T-helper 2 cell treated with Interferon-gamma antibody and Interleukin-4, amounts not matched to agents 5 μg/mL and 100 μg/mL, for 36 hours (primary cell): ENCODE measurements around the gene SMTNL1.

Source experiments
- DNase-seq: peaks from one replicate; pipeline ENCODE4 v3.0.0; 2021; ENCODE audit warnings: low spot score
- H3K27ac Mint-ChIP-seq: one replicate; pipeline ENCODE4 v1.8.0; 2021; ENCODE audit warnings: mild to moderate bottlenecking, mixed read lengths
- H3K27me3 Mint-ChIP-seq: one replicate; pipeline ENCODE4 v1.8.0; 2021; ENCODE audit warnings: low read depth, mixed read lengths
- H3K36me3 Mint-ChIP-seq: one replicate; pipeline ENCODE4 v1.8.0; 2021; ENCODE audit warnings: low read depth, mixed read lengths
- H3K4me1 Mint-ChIP-seq: one replicate; pipeline ENCODE4 v1.8.0; 2021; ENCODE audit warnings: low read depth, mixed read lengths
- H3K4me3 Mint-ChIP-seq: one replicate; pipeline ENCODE4 v1.8.0; 2022; ENCODE audit warnings: mild to moderate bottlenecking, moderate library complexity, mixed read lengths
- H3K9me3 Mint-ChIP-seq: one replicate; pipeline ENCODE4 v1.8.0; 2021; ENCODE audit warnings: mixed read lengths

The SMTNL1 gene

GRCh38 chr11:57568330-57568766, 31.0 kb downstream of the SMTNL1 start:
- Mint-ChIP-seq H3K4me1 (peaks cover 21% of the 10 kb centered on the region), H3K36me3 (peaks cover 25% of the 10 kb centered on the region), H3K9me3 (no peaks in the 10 kb centered on the region), H3K4me3 (peak overlapping the region; percentile 98), H3K27ac (peak overlapping the region; percentile 97), H3K27me3 (no peaks in the 10 kb centered on the region)
- DNase-seq = peak; percentile 84

- Mint-ChIP-seq H3K4me1 (peaks cover 6% of the 10 kb centered on the region), H3K36me3 (peaks cover 6% of the 10 kb centered on the region), H3K27me3 (peaks cover 7% of the 10 kb centered on the region), H3K27ac (peak overlapping the region; percentile 17), H3K9me3 (no peaks in the 10 kb centered on the region), H3K4me3 (no peak overlapping the region)
- DNase-seq = no peak
Measured at GRCh38 chr11:57571606-57572005, 34.2 kb downstream of the SMTNL1 start.

GRCh38 chr11:57574061-57574460, 36.7 kb downstream of the SMTNL1 start:
- H3K4me3 Mint-ChIP-seq = no peak overlapping the region
- H3K9me3 Mint-ChIP-seq = no peaks in the 10 kb centered on the region
- H3K4me1 Mint-ChIP-seq = peaks cover 2% of the 10 kb centered on the region
- peaks cover 16% of the 10 kb centered on the region for H3K27me3 Mint-ChIP-seq
- no peak overlapping the region for H3K27ac Mint-ChIP-seq
- H3K36me3 Mint-ChIP-seq = no peaks in the 10 kb centered on the region
- DNase-seq = no peak

- DNase-seq = no peak
- H3K27me3 Mint-ChIP-seq = peaks cover 2% of the 10 kb centered on the region
- no peak overlapping the region for H3K4me3 Mint-ChIP-seq
- no peaks in the 10 kb centered on the region for H3K36me3 Mint-ChIP-seq
- H3K4me1 Mint-ChIP-seq = peaks cover 3% of the 10 kb centered on the region
- H3K9me3 Mint-ChIP-seq = no peaks in the 10 kb centered on the region
- H3K27ac Mint-ChIP-seq = no peak overlapping the region
Measured at GRCh38 chr11:57584341-57584740, 46.9 kb downstream of the SMTNL1 start.

GRCh38 chr11:57585301-57585700, 47.9 kb downstream of the SMTNL1 start:
- Mint-ChIP-seq H3K27me3 (peaks cover 2% of the 10 kb centered on the region), H3K4me1 (peaks cover 3% of the 10 kb centered on the region), H3K4me3 (no peak overlapping the region), H3K9me3 (no peaks in the 10 kb centered on the region), H3K36me3 (no peaks in the 10 kb centered on the region), H3K27ac (no peak overlapping the region)
- no peak for DNase-seq

GRCh38 chr11:57586711-57587245, 49.4 kb downstream of the SMTNL1 start:
- Mint-ChIP-seq H3K9me3 (no peaks in the 10 kb centered on the region), H3K4me3 (no peak overlapping the region), H3K27me3 (peaks cover under 1% of the 10 kb centered on the region), H3K4me1 (peaks cover 3% of the 10 kb centered on the region), H3K36me3 (no peaks in the 10 kb centered on the region), H3K27ac (no peak overlapping the region)
- no peak for DNase-seq

- Mint-ChIP-seq H3K27ac (peak overlapping the region; percentile 32), H3K27me3 (peaks cover 3% of the 10 kb centered on the region), H3K36me3 (no peaks in the 10 kb centered on the region)
Measured at GRCh38 chr11:57588046-57588710, 50.8 kb downstream of the SMTNL1 start.

GRCh38 chr11:57596266-57596885, 59.0 kb downstream of the SMTNL1 start:
- DNase-seq = no peak
- Mint-ChIP-seq H3K9me3 (no peaks in the 10 kb centered on the region), H3K27ac (no peak overlapping the region), H3K4me3 (no peak overlapping the region), H3K27me3 (peaks cover 39% of the 10 kb centered on the region), H3K36me3 (no peaks in the 10 kb centered on the region), H3K4me1 (peaks cover 1% of the 10 kb centered on the region)

More at GRCh38 chr11:57588046-57588710, 50.8 kb downstream of the SMTNL1 start:
- H3K4me1 Mint-ChIP-seq = peaks cover 3% of the 10 kb centered on the region
- H3K4me3 Mint-ChIP-seq = no peak overlapping the region
- DNase-seq = no peak
- H3K9me3 Mint-ChIP-seq = no peaks in the 10 kb centered on the region

- Mint-ChIP-seq H3K4me1 (peaks cover 1% of the 10 kb centered on the region), H3K27me3 (peaks cover 39% of the 10 kb centered on the region), H3K27ac (no peak within 1 kb of the TSS), H3K36me3 (no peaks in the 10 kb centered on the region), H3K4me3 (no peak within 1 kb of the TSS), H3K9me3 (no peaks in the 10 kb centered on the region)
- DNase-seq = no peak
Measured at GRCh38 chr11:57597461-57597915, 60.1 kb downstream of the SMTNL1 start, which contains the start of gene SERPING1. SERPING1 (plus strand) TSS chr11:57597685; CDS start chr11:57598271, 586 bp downstream.

GRCh38 chr11:57597916-57598830, 60.8 kb downstream of the SMTNL1 start:
- H3K9me3 Mint-ChIP-seq = no peaks in the 10 kb centered on the region
- no peak overlapping the region for H3K27ac Mint-ChIP-seq
- H3K4me1 Mint-ChIP-seq = peaks cover 1% of the 10 kb centered on the region
- no peaks in the 10 kb centered on the region for H3K36me3 Mint-ChIP-seq
- peaks cover 36% of the 10 kb centered on the region for H3K27me3 Mint-ChIP-seq
- no peak overlapping the region for H3K4me3 Mint-ChIP-seq
- DNase-seq = no peak

- no peak overlapping the region for H3K4me3 Mint-ChIP-seq
- H3K27me3 Mint-ChIP-seq = peaks cover 36% of the 10 kb centered on the region
- H3K4me1 Mint-ChIP-seq = peaks cover 2% of the 10 kb centered on the region
- H3K9me3 Mint-ChIP-seq = no peaks in the 10 kb centered on the region
- no peaks in the 10 kb centered on the region for H3K36me3 Mint-ChIP-seq
- no peak for DNase-seq
- no peak overlapping the region for H3K27ac Mint-ChIP-seq
Measured at GRCh38 chr11:57598831-57599155, 61.4 kb downstream of the SMTNL1 start.

GRCh38 chr11:57599381-57599780, 62.0 kb downstream of the SMTNL1 start:
- peaks cover 31% of the 10 kb centered on the region for H3K27me3 Mint-ChIP-seq
- H3K27ac Mint-ChIP-seq = no peak overlapping the region
- no peaks in the 10 kb centered on the region for H3K36me3 Mint-ChIP-seq
- H3K4me1 Mint-ChIP-seq = peaks cover 4% of the 10 kb centered on the region
- DNase-seq = no peak
- no peaks in the 10 kb centered on the region for H3K9me3 Mint-ChIP-seq
- H3K4me3 Mint-ChIP-seq = no peak overlapping the region
